SK-N-MC (cell line): ENCODE results near the gene TOP2B.

Source experiments
- EZH2 ChIP-seq: fragments of 200-600 bp; sonication (generic); IDR thresholded peaks from one replicate; pipeline ENCODE4 v1.6.1; 2017; ENCODE audit warnings: antibody characterized with exemption
- FOXP2 ChIP-seq: optimal IDR thresholded peaks from 2 replicates; pipeline ENCODE3; 2011; ENCODE audit warnings: mild to moderate bottlenecking, moderate library complexity; ENCODE audit not compliant: insufficient read depth; ENCODE audit errors: extremely low read length, control extremely low read depth
- POLR2AphosphoS5 ChIP-seq: IDR thresholded peaks from 2 replicates; pipeline ENCODE4 v1.6.1; 2012; ENCODE audit warnings: mild to moderate bottlenecking, low read depth, low read length, borderline replicate concordance

- TF ChIP-seq POLR2AphosphoS5 (no peak), EZH2 (no peak), FOXP2 (no peak)
Measured at GRCh38 chr3:25695731-25696420, 31.2 kb upstream of the TOP2B start.
